Ishikawa (cell line): ENCODE data around the gene STAP2.

ENCODE experiments used
- CEBPB ChIP-seq: IDR thresholded peaks from 2 replicates; pipeline ENCODE4 v1.6.1; 2012
- CREB1 ChIP-seq: IDR thresholded peaks from 2 replicates; pipeline ENCODE4 v1.6.1; 2012; ENCODE audit warnings: low read depth
- EGR1 ChIP-seq: IDR thresholded peaks from 2 replicates; pipeline ENCODE4 v1.6.1; 2012
- EP300 ChIP-seq: IDR thresholded peaks from 2 replicates; pipeline ENCODE4 v1.6.1; 2012; ENCODE audit warnings: borderline replicate concordance
- FOXM1 ChIP-seq: IDR thresholded peaks from 2 replicates; pipeline ENCODE4 v1.6.1; 2012; ENCODE audit warnings: low read depth, borderline replicate concordance
- NFIC ChIP-seq: IDR thresholded peaks from 2 replicates; pipeline ENCODE4 v1.6.1; 2012
- RAD21 ChIP-seq: IDR thresholded peaks from 2 replicates; pipeline ENCODE4 v1.6.1; 2012; ENCODE audit warnings: low read depth
- TAF1 ChIP-seq: IDR thresholded peaks from 2 replicates; pipeline ENCODE4 v1.6.1; 2012; ENCODE audit warnings: low read depth, mild to moderate bottlenecking
- TCF12 ChIP-seq: IDR thresholded peaks from 2 replicates; pipeline ENCODE4 v1.6.1; 2012; ENCODE audit warnings: low read depth
- TEAD4 ChIP-seq: IDR thresholded peaks from 2 replicates; pipeline ENCODE4 v1.6.1; 2012
- YY1 ChIP-seq: IDR thresholded peaks from 2 replicates; pipeline ENCODE4 v1.6.1; 2012; ENCODE audit warnings: low read depth
- ZBTB7A ChIP-seq: IDR thresholded peaks from 2 replicates; pipeline ENCODE4 v1.6.1; 2012; ENCODE audit warnings: low read depth
- TF ChIP-seq, protein P1 (sequence below): IDR thresholded peaks from 2 replicates; pipeline ENCODE4 v1.6.1; 2012
- TF ChIP-seq, protein P2 (sequence below): IDR thresholded peaks from 2 replicates; pipeline ENCODE4 v1.6.1; 2012
- TF ChIP-seq, protein P3 (sequence below): IDR thresholded peaks from 2 replicates; pipeline ENCODE4 v1.6.1; 2012; ENCODE audit warnings: low read depth, mild to moderate bottlenecking

Gene STAP2

DNA sequence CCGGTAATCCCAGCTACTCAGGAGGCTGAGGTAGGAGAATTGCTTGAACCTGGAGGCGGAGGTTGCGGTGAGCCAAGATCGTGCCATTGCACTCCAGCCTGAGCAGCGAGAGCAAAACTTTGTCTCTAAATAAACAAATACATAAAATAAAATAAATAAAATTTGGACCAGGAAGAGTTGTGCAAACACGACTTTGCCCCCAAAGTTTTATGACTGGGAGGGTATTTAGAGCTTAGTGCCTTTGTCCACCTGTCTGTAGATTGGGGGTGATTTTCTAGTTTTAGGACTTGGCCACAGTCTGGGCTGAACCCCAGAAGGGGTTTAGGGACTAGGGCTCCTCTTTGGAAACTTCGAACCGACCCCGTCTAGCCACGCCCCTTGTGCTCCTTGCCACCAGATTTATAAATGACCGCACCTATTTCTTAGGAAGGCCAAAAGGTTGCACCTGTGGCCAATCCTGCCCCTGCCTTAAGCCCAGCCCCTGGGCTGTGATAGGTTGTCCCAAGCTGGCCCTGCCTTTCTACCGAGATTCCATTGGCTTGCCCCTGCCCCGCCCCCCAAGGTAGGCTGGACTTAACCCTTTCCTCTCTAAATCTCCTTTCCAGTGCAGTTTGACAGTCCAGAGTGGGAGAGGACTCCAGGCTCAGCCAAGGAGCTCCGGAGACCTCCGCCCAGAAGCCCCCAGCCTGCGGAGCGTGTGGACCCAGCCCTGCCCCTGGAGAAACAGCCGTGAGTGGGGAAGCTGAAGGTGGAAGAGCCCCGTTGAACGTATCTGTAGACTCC lies 54.3 kb downstream of the STAP2 start:
- no peak for TF ChIP-seq CREB1
- peak; percentile 40; the same call in 1 of the 2 replicates for TF ChIP-seq TCF12
- TF ChIP-seq, protein P1, sequence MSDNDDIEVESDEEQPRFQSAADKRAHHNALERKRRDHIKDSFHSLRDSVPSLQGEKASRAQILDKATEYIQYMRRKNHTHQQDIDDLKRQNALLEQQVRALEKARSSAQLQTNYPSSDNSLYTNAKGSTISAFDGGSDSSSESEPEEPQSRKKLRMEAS: peak; percentile 58; the same call in 1 of the 2 replicates

DNA sequence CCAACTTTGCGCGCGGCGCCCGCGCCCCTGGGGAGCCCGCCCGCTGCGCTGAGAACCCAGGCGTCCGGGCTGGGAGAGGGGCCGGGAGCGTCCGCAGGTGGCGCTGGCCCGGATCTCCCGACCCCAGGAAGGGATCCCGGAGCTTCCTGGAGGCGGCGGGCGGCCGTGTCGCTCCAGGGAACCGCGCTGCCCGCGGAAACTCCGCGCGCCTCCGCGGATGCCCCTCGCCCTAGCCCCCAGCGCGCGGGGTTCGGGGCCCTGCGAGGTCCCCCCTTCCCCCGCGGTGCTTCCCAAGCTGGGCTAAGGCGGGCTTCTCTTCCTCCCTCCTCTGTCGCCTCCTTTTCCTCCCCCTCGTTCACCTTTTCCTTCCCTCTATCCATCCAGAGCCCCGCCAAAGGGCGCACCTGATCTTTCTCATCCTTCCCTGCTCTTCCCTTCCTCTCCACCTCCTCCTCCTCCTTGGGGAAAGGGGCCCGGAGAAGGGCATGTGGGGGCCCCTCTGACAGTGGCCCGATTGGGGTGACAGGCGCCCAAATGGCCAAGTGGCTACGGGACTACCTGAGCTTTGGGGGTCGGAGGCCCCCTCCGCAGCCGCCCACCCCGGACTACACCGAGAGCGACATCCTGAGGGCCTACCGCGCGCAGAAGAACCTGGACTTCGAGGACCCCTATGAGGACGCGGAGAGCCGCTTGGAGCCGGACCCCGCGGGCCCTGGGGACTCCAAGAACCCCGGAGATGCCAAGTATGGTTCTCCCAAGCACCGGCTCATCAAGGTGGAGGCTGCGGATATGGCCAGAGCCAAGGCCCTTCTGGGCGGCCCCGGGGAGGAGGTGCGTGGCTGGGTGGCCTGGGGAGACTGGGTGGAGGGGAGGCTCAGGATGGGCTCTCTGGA lies 58.9 kb downstream of the STAP2 start:
- TF ChIP-seq TCF12 (no peak), CEBPB (no peak), RAD21 (no peak), FOXM1 (no peak), ZBTB7A (peak; percentile 66)
- TF ChIP-seq, protein P2, sequence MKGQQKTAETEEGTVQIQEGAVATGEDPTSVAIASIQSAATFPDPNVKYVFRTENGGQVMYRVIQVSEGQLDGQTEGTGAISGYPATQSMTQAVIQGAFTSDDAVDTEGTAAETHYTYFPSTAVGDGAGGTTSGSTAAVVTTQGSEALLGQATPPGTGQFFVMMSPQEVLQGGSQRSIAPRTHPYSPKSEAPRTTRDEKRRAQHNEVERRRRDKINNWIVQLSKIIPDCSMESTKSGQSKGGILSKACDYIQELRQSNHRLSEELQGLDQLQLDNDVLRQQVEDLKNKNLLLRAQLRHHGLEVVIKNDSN: no peak
- TF ChIP-seq, protein P3, sequence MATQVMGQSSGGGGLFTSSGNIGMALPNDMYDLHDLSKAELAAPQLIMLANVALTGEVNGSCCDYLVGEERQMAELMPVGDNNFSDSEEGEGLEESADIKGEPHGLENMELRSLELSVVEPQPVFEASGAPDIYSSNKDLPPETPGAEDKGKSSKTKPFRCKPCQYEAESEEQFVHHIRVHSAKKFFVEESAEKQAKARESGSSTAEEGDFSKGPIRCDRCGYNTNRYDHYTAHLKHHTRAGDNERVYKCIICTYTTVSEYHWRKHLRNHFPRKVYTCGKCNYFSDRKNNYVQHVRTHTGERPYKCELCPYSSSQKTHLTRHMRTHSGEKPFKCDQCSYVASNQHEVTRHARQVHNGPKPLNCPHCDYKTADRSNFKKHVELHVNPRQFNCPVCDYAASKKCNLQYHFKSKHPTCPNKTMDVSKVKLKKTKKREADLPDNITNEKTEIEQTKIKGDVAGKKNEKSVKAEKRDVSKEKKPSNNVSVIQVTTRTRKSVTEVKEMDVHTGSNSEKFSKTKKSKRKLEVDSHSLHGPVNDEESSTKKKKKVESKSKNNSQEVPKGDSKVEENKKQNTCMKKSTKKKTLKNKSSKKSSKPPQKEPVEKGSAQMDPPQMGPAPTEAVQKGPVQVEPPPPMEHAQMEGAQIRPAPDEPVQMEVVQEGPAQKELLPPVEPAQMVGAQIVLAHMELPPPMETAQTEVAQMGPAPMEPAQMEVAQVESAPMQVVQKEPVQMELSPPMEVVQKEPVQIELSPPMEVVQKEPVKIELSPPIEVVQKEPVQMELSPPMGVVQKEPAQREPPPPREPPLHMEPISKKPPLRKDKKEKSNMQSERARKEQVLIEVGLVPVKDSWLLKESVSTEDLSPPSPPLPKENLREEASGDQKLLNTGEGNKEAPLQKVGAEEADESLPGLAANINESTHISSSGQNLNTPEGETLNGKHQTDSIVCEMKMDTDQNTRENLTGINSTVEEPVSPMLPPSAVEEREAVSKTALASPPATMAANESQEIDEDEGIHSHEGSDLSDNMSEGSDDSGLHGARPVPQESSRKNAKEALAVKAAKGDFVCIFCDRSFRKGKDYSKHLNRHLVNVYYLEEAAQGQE: no peak

DNA sequence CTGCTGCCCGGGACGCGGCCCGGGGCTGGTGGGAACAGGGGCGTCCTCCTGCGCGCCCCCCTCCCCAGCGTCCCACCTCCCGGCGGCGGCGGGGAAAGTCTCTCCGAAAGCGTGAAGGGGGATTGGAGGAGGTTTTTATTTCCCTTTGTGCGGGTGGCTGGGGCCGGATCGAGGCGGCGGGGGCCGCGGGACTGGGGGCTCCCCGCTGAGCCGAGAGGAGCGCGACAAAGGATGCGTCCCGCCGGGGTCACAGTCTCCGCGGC lies 59.4 kb downstream of the STAP2 start:
- TF ChIP-seq, protein P2: no peak
- TF ChIP-seq EGR1 (no peak), ZBTB7A (no peak; the same call in 1 of the 2 replicates), FOXM1 (no peak), CEBPB (no peak), NFIC (no peak), RAD21 (no peak), EP300 (no peak), TAF1 (no peak), TEAD4 (no peak), YY1 (no peak), TCF12 (no peak), CREB1 (no peak)
- TF ChIP-seq, protein P3: no peak
- TF ChIP-seq, protein P1: no peak

DNA sequence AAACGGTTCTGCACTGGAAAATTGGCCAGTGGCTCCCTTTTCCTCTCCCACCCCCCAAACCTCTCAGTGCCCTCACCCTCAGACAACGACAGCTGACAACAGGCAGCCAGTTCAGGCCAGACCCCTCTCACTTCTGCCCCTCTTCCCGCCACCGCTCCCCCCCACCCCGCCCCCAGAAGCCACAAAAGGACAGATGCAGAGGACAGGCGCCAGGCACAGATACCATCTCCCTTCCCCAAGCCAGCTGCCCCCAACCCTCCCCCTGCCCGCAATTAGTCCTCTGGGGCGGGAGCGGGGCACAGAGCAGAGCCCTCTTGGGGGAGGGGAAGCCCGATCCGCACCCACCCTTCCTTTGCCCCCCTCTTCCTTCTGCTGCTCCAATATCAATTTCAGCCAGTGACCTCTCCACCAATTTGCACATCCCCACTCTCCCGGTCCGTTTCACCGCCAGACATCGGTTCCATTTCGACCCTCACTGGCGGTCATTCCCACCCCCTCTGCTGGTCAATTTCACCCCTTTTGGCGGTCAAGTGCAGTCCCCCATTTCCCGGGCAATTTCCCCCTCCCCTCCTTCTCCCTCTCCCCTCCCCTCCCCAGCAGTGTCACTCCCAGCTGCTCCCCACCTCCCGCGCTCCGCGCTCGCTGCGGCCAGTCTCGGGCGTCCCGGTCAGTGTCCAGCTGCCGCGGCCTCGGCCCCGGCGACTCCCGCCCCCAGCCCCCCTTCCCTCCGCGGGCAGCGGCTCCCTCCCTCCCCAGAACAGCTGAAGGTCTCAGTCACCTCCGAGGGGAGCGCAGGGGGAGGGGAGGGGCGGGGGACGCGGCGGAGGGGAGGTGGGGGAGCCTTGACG lies 60.0 kb downstream of the STAP2 start, which contains the start of gene SHD:
Gene SHD, plus strand, starts transcription at position 848 of the 848 bp plus-strand sequence. CDS start 798 bp downstream, outside the sequence.
- TF ChIP-seq NFIC (no peak), CEBPB (no peak), TEAD4 (no peak), ZBTB7A (no peak), RAD21 (no peak), EGR1 (no peak), TAF1 (no peak), TCF12 (no peak)
- TF ChIP-seq, protein P1: no peak

DNA sequence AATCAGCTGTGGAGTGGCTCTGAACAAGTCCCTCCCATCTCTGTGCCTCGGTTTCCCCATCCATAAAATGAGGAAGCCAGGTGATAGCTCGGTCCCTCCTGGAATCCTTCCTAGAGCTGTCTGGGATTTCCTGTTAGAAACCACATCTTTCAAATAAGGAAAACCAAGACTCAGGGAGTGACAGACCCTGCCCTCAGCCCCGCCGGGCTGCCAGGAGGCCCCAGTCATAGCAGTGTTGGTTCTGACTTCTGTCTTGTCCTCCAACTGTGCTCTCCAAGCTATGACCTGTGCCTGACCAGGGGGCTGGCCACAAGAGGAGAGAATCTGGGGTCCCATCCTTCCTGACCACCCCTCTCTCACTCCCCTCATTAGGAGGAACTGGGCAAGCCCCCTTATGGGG lies 60.6 kb downstream of the STAP2 start:
- no peak for TF ChIP-seq NFIC
- TF ChIP-seq CREB1: no peak
- no peak for TF ChIP-seq TEAD4
